Stimulated activated CD4-positive, alpha-beta T cell treated with anti-CD3 and anti-CD28 coated beads, Interleukin-4, amount 100 ng/mL, for 4 hours (primary cell): ENCODE measurements around the gene USP43.
"Not testable (repeated sequence)": the region's sequence is repeated elsewhere in the genome, so short reads cannot be mapped to it uniquely, and the experiment has no call there.

Experiments
- DNase-seq, 2 experiments: peaks; one replicate each; pipeline ENCODE4 v3.0.0-alpha.2; 2020

USP43 gene

GRCh38 chr17:9661027-9661426 is 15.7 kb downstream of the USP43 start:
- no peak for DNase-seq

DNA sequence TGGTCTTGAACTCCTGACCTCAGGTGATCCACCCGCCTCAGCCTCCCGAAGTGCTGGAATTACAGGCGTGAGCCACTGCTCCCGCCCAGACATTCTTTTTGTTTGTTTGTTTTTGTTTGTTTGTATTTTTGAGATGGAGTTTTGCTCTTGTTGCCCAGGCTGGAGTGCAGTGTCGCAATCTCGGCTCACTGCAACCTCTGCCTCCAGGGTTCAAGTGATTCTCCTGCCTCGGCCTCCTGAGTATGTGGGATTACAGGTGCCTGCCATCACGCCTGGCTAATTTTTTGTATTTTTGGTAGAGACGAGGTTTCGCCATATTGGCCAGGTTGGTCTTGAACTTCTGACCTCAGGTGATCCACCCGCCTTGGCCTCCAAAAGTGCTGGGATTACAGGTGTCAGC is 18.2 kb downstream of the USP43 start:
- DNase-seq: not testable (repeated sequence)

- no peak for DNase-seq
Observed at GRCh38 chr17:9666461-9667050, 21.2 kb downstream of the USP43 start.

- no peak for DNase-seq
Observed at GRCh38 chr17:9668517-9668916, 23.2 kb downstream of the USP43 start.

DNA sequence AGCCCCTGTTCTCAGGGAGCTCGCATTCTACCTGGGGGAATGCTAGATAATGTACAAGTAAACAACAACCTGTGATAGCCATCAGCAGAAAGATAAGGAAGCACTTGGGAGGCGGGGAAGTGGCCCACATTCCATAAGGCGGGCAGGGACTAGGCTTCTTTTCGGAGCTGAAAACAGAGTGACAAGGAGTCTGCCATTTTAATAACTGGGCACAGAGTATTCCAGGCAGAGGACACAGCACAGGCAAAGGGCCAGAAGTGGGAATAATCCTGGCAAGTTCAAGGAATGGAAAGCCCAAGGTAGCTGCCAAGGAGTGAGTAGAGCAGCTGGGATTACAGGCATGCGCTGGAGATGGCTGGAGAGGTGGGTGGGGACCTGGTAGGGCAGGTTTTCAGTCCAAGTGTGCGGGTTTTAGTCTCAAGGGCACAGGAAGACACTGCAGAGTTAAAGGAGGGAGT is 24.3 kb downstream of the USP43 start:
- DNase-seq: no peak

DNA sequence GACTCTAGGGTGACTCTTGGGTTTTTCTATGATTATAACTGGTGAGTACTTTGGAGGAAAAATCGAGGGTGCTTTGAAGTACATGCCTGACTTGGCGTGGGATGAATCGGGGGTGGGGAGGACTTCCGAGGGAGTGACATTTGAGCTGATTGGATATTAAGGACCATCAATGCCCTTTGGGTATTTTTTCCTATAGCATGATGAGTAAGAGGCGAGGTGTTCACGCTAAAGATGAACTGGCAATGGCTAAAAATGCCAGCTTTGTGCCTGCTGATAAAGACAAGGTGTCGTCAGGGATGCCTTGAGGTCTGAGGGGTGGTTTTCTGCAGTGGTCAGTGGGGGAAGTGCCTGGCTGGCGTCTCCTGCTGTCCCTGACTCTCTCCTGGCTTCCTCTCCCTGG is 25.3 kb downstream of the USP43 start:
- DNase-seq: no peak

DNA sequence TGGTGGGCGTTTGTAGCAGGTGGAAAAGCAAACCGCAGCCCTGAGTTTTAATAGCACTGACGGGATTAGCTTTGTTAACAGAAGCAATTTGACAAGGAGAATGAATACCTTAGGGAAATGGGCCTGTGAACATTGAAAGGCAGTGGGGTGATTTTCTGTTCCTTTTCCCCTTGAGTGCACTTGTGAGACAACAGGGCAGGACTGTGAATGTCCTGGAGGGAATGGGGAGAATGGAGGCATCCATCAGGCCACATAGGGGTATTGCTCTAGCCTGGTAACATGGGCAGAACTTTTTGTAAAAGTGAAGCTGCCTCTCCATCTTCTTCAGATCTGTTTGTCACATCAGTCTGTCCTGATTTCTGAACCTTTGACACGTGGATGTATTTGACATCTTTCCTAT is 26.2 kb downstream of the USP43 start:
- DNase-seq: no peak

DNA sequence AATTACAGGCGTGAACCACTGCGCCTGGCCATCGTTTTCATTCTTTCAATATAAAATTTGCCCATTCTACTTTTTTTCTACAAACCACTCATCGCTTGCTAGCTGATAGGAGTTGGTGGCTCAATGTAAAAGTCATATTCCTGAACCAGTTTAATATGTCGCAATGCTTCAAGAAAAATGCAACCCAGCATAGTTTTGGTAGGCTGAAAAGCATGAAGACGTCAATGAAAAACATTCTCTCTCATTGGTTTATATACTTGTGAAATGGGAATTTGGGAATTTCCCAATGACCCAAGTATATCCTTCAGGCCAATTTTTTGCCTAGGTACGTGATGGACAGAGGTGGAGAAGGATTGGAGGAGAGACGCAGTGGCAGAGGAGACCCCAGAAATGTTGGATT is 26.9 kb downstream of the USP43 start:
- DNase-seq: no peak

GRCh38 chr17:9672691-9673090 is 27.4 kb downstream of the USP43 start:
- no peak for DNase-seq

- no peak for DNase-seq
Observed at GRCh38 chr17:9676084-9676483, 30.8 kb downstream of the USP43 start.

GRCh38 chr17:9676820-9677310 is 31.5 kb downstream of the USP43 start:
- DNase-seq: no peak

DNA sequence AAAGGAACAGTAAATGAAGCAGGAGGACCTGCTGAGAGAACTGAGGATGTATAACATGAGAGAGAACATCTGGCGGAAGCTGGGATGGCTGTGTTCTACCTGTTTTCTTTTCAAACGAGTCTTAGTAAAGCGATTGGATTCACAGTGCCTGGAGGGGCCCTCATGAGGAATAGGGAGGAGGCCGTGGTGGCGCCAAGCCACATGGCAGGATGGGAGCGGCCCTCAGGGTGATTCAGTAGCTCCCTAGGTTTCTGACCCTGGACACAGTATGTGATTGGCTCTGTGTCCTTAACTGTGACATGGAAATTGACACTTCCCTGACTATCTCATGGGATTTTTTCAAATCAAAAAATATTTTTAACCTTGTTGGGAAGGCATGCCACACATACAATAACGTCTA is 32.1 kb downstream of the USP43 start:
- no peak for DNase-seq

GRCh38 chr17:9677896-9678295 is 32.6 kb downstream of the USP43 start:
- DNase-seq: no peak

DNA sequence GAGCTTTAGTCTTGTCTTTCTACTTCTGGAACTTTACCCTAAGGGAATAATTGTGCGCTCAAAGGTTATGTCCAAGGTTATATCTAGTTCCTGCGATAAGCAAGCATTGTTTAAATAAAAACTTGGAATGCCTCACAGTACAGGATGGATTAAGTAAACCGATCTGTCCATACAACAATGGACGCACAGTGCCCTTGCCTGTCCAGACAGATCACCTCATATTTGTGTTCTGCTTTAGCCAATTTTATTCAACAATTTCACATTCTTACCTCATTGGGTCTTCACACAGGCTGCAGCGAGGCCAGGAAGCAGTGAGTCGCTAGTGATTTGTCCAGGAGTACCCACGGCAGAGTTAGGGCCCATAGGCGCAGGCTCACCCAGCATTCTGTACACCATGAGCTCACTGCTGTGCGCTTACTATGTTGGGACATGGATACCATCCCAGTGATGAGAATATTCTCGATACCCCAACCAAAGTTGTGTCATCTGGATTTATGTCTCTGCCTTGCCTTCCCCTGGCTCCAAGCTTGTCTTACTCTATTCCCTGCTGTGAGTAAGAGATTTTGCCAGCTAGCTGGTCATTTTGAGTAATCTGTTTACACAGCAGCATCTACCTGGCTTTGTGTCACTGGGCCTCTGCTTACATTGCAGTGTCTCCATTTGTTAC is 39.8 kb downstream of the USP43 start:
- DNase-seq: no peak

DNA sequence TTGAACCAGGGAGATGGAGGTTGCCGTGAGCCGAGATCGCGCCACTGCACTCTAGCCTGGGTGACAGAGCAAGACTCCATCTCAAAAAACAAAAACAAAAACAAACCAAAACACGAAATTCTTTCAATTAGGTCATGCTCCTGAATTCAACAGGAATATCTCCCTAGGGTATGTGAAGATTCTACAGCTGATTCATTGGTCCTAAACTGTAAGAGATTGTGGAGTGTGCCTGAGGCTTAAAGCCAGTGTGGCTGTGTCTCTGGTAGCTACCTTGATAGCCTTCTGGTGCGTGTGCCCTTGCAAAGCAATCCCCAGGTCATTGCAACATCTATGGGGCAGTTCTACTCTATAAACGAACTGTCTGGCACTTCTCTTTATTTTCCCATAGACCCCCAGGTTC is 48.4 kb downstream of the USP43 start:
- no peak for DNase-seq

DNA sequence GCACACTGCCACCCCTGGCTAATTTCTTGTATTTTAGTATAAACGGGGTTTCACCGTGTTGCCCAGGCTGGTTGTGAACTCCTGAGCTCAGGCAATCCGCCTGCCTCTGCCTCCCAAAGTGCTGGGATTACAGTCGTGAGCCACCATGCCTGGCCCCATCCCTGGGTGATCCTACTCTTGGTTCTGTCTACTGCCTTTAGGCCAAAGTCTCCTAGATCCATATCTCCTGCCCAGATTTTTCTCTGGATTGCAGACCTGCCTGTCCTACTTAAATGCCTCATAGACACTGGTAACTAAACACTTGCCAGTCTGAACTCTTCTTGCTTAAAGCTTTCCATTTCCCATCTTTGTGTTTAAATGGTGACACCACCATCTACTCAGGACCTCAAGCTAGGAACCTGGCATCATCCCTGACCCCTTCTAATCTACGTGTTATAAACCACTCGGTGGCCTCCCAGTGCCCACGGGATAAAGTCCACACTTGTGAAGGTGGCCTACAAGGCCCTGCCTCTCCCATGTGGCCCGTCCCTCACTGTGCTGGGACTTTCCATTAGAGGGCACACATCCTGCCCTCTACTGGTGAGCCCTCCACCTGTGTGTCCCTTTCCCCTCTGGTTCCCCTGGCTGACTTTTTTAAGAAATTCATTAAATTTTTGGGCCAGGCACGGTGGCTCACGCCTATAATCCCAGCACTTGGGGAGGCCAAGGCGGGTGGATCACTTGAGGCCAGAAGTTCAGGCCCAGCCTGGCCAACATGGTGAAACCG is 51.1 kb downstream of the USP43 start:
- DNase-seq: no peak

DNA sequence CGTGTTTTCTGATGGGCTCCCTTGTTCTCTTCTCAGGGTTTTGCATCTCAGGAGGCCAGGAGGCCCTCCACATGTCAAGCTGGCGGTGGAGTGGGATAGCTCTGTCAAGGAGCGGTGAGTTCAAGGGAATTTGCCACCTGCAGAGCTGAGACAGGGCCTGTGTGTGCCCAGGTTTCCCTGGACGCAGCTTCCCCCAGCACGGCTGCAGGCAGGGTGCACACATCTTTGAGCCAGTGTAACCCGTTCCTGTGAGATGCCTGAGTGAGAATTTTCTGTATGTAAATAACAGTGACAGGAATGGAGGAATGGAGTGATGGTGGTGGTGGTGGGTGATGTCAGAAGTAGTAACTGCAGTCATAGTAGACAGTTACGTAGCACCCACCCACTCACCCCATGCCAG is 54.8 kb downstream of the USP43 start:
- DNase-seq: no peak

DNA sequence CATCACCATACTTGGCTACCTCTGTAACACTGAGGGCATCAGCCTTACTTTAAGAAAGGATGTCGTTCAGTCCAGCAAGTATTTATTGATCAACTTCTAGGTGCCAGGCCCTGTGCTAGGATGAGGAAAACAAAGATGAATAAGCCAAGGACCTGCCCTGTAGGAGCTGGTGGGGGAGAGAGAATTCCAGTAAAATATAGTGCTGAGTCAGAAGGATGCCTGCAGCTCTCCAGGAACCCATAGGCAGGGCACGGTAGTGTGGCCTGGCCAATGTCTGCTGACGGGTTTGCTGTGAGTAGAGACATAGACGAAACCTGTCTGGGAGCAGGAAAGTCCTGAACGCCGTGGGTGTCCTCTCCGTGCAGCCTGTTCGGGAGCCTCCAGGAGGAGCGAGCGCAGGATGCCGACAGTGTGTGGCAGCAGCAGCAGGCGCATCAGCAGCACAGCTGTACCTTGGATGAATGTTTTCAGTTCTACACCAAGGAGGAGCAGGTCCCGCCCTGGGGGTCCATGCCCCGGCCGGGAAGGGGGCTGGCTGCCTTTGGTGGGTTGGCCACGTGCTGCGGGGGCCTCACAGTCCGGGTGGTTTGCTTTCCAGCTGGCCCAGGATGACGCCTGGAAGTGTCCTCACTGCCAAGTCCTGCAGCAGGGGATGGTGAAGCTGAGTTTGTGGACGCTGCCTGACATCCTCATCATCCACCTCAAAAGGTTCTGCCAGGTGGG is 55.6 kb downstream of the USP43 start:
- DNase-seq: no peak

- DNase-seq: no peak
Observed at GRCh38 chr17:9702482-9702881, 57.2 kb downstream of the USP43 start.

DNA sequence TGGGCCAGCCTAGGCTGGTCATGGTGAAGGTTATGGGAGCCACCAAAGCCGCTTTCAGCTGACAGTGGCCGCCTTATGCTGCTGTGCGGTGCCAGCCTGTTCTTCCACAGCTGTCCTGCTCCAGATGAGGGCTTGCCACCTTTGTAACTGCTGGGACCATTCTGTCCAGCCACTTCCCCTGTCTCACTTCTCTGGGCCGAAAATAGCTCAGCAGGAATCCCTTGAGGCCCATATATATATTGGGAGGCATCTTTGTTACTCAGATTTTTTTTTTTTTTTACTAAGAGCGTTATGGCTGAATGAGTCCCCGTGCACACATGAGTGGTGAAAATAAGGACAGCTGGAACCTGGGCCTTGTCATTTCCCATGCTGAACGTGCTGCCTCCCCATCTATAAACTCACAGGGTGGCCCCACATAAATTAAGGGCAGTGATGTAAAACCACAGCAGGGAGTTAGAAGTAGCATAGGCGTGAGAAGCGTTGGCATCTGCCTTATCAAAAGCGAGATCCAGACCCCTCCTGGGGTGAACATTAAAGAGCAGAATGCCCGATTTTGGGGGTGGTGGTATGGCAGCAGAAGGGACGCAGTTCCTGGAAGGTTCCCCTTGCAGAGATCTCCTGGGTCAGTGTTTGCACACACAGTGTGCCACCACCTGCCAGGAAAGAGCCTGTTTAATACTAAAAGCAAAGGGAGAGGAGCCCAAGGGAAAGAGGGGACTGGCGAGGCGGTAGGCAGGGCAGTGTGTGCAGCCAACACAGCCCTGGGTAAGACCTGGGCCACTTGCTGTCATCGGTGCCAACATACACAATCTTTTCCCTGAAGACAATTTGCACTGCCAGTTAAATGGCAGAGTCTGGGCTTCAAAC is 57.8 kb downstream of the USP43 start:
- DNase-seq: no peak

- no peak for DNase-seq
Observed at GRCh38 chr17:9703781-9704082, 58.4 kb downstream of the USP43 start.

DNA sequence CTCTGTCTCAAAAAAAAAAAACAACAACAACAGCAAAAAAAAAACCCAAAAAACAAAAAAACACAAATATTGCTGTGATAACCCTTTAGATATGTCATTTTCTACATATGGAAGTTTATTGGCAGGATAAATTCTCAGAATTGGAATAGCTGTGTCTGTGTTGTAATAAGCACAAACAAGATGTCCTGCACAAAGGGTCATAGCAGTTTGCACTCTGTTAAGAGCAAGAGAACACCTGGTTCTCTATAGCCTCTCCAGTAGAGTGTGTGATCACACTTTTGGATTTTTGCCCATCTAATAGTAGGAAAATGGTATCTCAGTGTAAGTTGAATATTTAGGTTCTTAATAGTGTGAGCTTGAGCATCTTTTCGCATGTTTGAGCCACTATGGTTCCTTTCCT is 60.4 kb downstream of the USP43 start:
- no peak for DNase-seq

- no peak for DNase-seq
Observed at GRCh38 chr17:9707948-9708347, 62.6 kb downstream of the USP43 start.
